NAMALWA (cell line): Measurements from ENCODE around the gene TNFAIP8.
"Not testable (repeated sequence)": the region's sequence is repeated elsewhere in the genome, so short reads cannot be mapped to it uniquely, and the experiment has no call there.

Experiments
- DNase-seq: peaks from one replicate; pipeline ENCODE4 v3.0.0-alpha.2; 2015; ENCODE audit warnings: low spot score

TNFAIP8 gene

GRCh38 chr5:119420169-119420568, 64.3 kb downstream of the TNFAIP8 start:
- no peak for DNase-seq

- no peak for DNase-seq
Measured at GRCh38 chr5:119426057-119426456, 70.2 kb downstream of the TNFAIP8 start.

- DNase-seq = no peak
Measured at GRCh38 chr5:119427060-119427459, 71.2 kb downstream of the TNFAIP8 start.

GRCh38 chr5:119427596-119427995, 71.8 kb downstream of the TNFAIP8 start:
- DNase-seq = not testable (repeated sequence)

- DNase-seq = not testable (repeated sequence)
Measured at GRCh38 chr5:119428166-119428565, 72.3 kb downstream of the TNFAIP8 start.

GRCh38 chr5:119428574-119428973, 72.8 kb downstream of the TNFAIP8 start:
- DNase-seq = not testable (repeated sequence)

- not testable (repeated sequence) for DNase-seq
Measured at GRCh38 chr5:119432674-119433237, 76.9 kb downstream of the TNFAIP8 start.

GRCh38 chr5:119435436-119436132, 79.8 kb downstream of the TNFAIP8 start:
- peak; percentile 80 for DNase-seq

GRCh38 chr5:119437785-119438586, 82.2 kb downstream of the TNFAIP8 start:
- not testable (repeated sequence) for DNase-seq

GRCh38 chr5:119438587-119438917, 82.7 kb downstream of the TNFAIP8 start:
- not testable (repeated sequence) for DNase-seq

- DNase-seq = no peak
Measured at GRCh38 chr5:119439140-119439631, 83.4 kb downstream of the TNFAIP8 start.

- DNase-seq = not testable (repeated sequence)
Measured at GRCh38 chr5:119439632-119440031, 83.8 kb downstream of the TNFAIP8 start.

GRCh38 chr5:119444643-119445042, 88.8 kb downstream of the TNFAIP8 start:
- DNase-seq = not testable (repeated sequence)

GRCh38 chr5:119445544-119445943, 89.7 kb downstream of the TNFAIP8 start:
- no peak for DNase-seq
